Liver (tissue), 9 donors: ENCODE data around the gene CEACAM1. TPM values are rescaled to one million over a fixed set of nuclear protein-coding genes. Genes with fewer than 3 reads are reported as not detected.

Experiments used
- DNase-seq: peaks from one replicate; pipeline ENCODE4 v3.0.0-alpha.2; 2017; ENCODE audit warnings: low spot score
- H3K27ac ChIP-seq, 2 donors: one replicate each; pipeline ENCODE4 v1.7.0; 2013; ENCODE audit warnings: inconsistent platforms in 2 of 2, low read length in 2 of 2, control low read depth in 1 of 2, low read depth in 1 of 2, mild to moderate bottlenecking in 1 of 2
- H3K27me3 ChIP-seq, 4 donors: one replicate each; pipeline versions ENCODE4 v1.6.1 to v1.7.0; 2013; ENCODE audit warnings: low read length in 3 of 4, inconsistent platforms in 1 of 4, mild to moderate bottlenecking in 1 of 4, moderate library complexity in 1 of 4; ENCODE audit not compliant: control insufficient read depth in 4 of 4, insufficient read depth in 4 of 4
- H3K36me3 ChIP-seq, 4 donors: one replicate each; pipeline versions ENCODE4 v1.6.1 to v1.7.0; 2013; ENCODE audit warnings: low read length in 3 of 4, mild to moderate bottlenecking in 3 of 4, low read depth in 1 of 4, moderate library complexity in 1 of 4; ENCODE audit not compliant: control insufficient read depth in 4 of 4, insufficient read depth in 3 of 4
- H3K4me1 ChIP-seq, 4 donors: one replicate each; pipeline versions ENCODE4 v1.6.1 to v1.7.0; 2013; ENCODE audit warnings: low read length in 3 of 4, mild to moderate bottlenecking in 3 of 4, moderate library complexity in 1 of 4; ENCODE audit not compliant: control insufficient read depth in 4 of 4, insufficient read depth in 4 of 4
- H3K4me3 ChIP-seq, 3 donors: one replicate each; pipeline versions ENCODE4 v1.6.1 to v1.7.0; 2013; ENCODE audit warnings: low read length in 3 of 3, control low read depth in 1 of 3, low read depth in 1 of 3, mild to moderate bottlenecking in 1 of 3
- H3K9ac ChIP-seq, 2 donors: one replicate each; pipeline ENCODE4 v1.7.0; 2013; ENCODE audit warnings: low read length in 2 of 2, mild to moderate bottlenecking in 2 of 2, moderate library complexity in 2 of 2, control low read depth in 1 of 2, low read depth in 1 of 2
- H3K9me3 ChIP-seq, 4 donors: one replicate each; pipeline versions ENCODE4 v1.6.1 to v1.7.0; 2013; ENCODE audit warnings: low read length in 3 of 4; ENCODE audit not compliant: control insufficient read depth in 4 of 4
- CTCF ChIP-seq: fragments of 150-350 bp; IDR thresholded peaks from 2 replicates; pipeline ENCODE4 v1.5.1; 2017; ENCODE audit warnings: improper control_type of control experiment, low read depth, low read length; ENCODE audit not compliant: missing input control
- EGR1 ChIP-seq, 2 donors: IDR thresholded peaks; 2 replicates each; pipeline ENCODE4 v1.6.1; 2016 to 2018; ENCODE audit warnings: antibody characterized with exemption in 2 of 2, low read depth in 2 of 2
- FOXA1 ChIP-seq: IDR thresholded peaks from 2 replicates; pipeline ENCODE4 v1.6.1; 2016; ENCODE audit warnings: antibody characterized with exemption
- FOXA2 ChIP-seq: IDR thresholded peaks from 2 replicates; pipeline ENCODE4 v1.6.1; 2016; ENCODE audit warnings: antibody characterized with exemption
- GABPA ChIP-seq, 2 donors: IDR thresholded peaks in 1 of 2; conservative IDR thresholded peaks in 1 of 2; 2 replicates each; pipeline ENCODE4 v1.6.1; 2016; ENCODE audit warnings: antibody characterized with exemption in 2 of 2, mild to moderate bottlenecking in 1 of 2, moderate library complexity in 1 of 2
- HNF4A ChIP-seq, 2 donors: conservative IDR thresholded peaks; 2 replicates each; pipeline ENCODE4 v1.6.1; 2016; ENCODE audit warnings: antibody characterized with exemption in 2 of 2, mild to moderate bottlenecking in 2 of 2
- HNF4G ChIP-seq: IDR thresholded peaks from 2 replicates; pipeline ENCODE4 v1.6.1; 2016; ENCODE audit warnings: antibody characterized with exemption
- JUND ChIP-seq, 2 donors: IDR thresholded peaks; 2 replicates each; pipeline ENCODE4 v1.6.1; 2016; ENCODE audit warnings: antibody characterized with exemption in 2 of 2
- MAX ChIP-seq: IDR thresholded peaks from 2 replicates; pipeline ENCODE4 v1.6.1; 2016; ENCODE audit warnings: antibody characterized with exemption
- NR2F2 ChIP-seq: IDR thresholded peaks from 2 replicates; pipeline ENCODE4 v1.6.1; 2016; ENCODE audit warnings: antibody characterized with exemption
- RAD21 ChIP-seq, 2 donors: IDR thresholded peaks; 2 replicates each; pipeline ENCODE4 v1.6.1; 2016; ENCODE audit warnings: antibody characterized with exemption in 2 of 2, mild to moderate bottlenecking in 2 of 2
- RXRA ChIP-seq, 2 donors: IDR thresholded peaks; 2 replicates each; pipeline ENCODE4 v1.6.1; 2017 to 2018; ENCODE audit warnings: antibody characterized with exemption in 2 of 2, mild to moderate bottlenecking in 1 of 2
- SP1 ChIP-seq: IDR thresholded peaks from 2 replicates; pipeline ENCODE4 v1.6.1; 2018; ENCODE audit warnings: antibody characterized with exemption, mild to moderate bottlenecking
- TAF1 ChIP-seq: conservative IDR thresholded peaks from 2 replicates; pipeline ENCODE4 v1.6.1; 2016; ENCODE audit warnings: antibody characterized with exemption, mild to moderate bottlenecking
- YY1 ChIP-seq: IDR thresholded peaks from 2 replicates; pipeline ENCODE4 v1.6.1; 2016; ENCODE audit warnings: antibody characterized with exemption, mild to moderate bottlenecking
- ZBTB33 ChIP-seq: IDR thresholded peaks from 2 replicates; pipeline ENCODE4 v1.6.1; 2016; ENCODE audit warnings: antibody characterized with exemption
- WGBS: extraction: QIAGEN DNeasy Blood & Tissue Kit; methylation state at CpG from one replicate; pipeline ENCODE4 v1.1.7; 2013; 5-methylcytosine and 5-hydroxymethylcytosine counted together
- polyA plus RNA-seq, 2 donors: library from polyadenylated mRNA; stranded (reverse) in 1 of 2; unstranded in 1 of 2; fragments of 200-250 nt in 1 of 2; fragments of >200 nt in 1 of 2; fragmentation: Nextera tagmentation in 1 of 2; extraction: Ambion mirVana in 1 of 2; gene quantifications; one replicate each; pipeline versions ENCODE4 v1.2.1 to v1.2.3, GENCODE V29; 2013 to 2015
- total RNA-seq, 2 donors: library from RNA; depleted of rRNA; stranded (reverse); fragments of >200 nt; gene quantifications; one replicate each; pipeline ENCODE4 v1.2.3, GENCODE V29; 2014
- TF ChIP-seq, protein P1 (sequence below): IDR thresholded peaks from 2 replicates; pipeline ENCODE4 v1.6.1; 2016; ENCODE audit warnings: antibody characterized with exemption
- TF ChIP-seq, protein P2 (sequence below): IDR thresholded peaks from 2 replicates; pipeline ENCODE4 v1.6.1; 2016; ENCODE audit warnings: antibody characterized with exemption, mild to moderate bottlenecking
- donor health status: healthy.
- donor health status: healthy.
- donor health status: healthy.
- donor health status: healthy.
- donor health status: healthy.

The CEACAM1 gene
- total and polyA plus RNA-seq, 4 donors: 8.3 to 36.7 (median 26.8) TPM

DNA sequence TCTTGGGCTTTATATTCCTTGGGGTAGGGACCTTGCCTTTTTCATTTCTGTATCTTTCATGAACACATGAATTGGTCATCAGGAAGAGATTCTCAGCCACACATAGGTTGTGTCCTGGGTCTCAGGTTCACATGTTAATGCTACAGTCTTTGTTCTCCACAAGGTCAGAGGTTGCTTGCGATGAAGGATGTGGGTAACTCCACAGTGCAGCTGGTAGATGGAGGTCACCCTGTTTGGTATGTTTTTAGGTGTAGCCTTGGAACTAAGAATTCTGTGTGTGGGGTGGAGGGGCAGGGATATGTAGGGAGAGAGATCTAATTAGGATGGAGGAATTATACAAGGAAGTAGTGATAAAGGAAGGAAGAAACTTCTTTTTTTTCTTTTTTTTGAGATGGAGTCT, 23.2 kb downstream of the CEACAM1 start:
- no peak for DNase-seq
- WGBS: 98% methylated on average over 1 of the region's 1 CpG
- no peak overlapping the region for H3K4me3 ChIP-seq
- peaks cover 2 to 13% (median 10%) of the 10 kb centered on the region in 4 donors for H3K36me3 ChIP-seq
- no peaks in the 10 kb centered on the region for H3K4me1 ChIP-seq
- no peak overlapping the region for H3K9ac ChIP-seq
- TF ChIP-seq RAD21 (IDR thresholded peaks at IDR 0.05) (no peak), ZBTB33 (no peak), NR2F2 (no peak), EGR1 (IDR thresholded peaks at IDR 0.05; ENCODE audit: low read depth in 2 of 2) (no peak), RXRA (IDR thresholded peaks at IDR 0.05) (no peak), SP1 (no peak), TAF1 (no peak), HNF4A (conservative IDR thresholded peaks at IDR 0.05) (no peak), YY1 (no peak), FOXA2 (no peak), GABPA (IDR thresholded peaks at IDR 0.05 in 1 of 2, conservative IDR thresholded peaks at IDR 0.05 in 1 of 2) (no peak), MAX (no peak), JUND (IDR thresholded peaks at IDR 0.05) (no peak), CTCF (no peak), HNF4G (no peak), FOXA1 (no peak)
- TF ChIP-seq, protein P1, sequence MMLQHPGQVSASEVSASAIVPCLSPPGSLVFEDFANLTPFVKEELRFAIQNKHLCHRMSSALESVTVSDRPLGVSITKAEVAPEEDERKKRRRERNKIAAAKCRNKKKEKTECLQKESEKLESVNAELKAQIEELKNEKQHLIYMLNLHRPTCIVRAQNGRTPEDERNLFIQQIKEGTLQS: no peak
- TF ChIP-seq, protein P2, sequence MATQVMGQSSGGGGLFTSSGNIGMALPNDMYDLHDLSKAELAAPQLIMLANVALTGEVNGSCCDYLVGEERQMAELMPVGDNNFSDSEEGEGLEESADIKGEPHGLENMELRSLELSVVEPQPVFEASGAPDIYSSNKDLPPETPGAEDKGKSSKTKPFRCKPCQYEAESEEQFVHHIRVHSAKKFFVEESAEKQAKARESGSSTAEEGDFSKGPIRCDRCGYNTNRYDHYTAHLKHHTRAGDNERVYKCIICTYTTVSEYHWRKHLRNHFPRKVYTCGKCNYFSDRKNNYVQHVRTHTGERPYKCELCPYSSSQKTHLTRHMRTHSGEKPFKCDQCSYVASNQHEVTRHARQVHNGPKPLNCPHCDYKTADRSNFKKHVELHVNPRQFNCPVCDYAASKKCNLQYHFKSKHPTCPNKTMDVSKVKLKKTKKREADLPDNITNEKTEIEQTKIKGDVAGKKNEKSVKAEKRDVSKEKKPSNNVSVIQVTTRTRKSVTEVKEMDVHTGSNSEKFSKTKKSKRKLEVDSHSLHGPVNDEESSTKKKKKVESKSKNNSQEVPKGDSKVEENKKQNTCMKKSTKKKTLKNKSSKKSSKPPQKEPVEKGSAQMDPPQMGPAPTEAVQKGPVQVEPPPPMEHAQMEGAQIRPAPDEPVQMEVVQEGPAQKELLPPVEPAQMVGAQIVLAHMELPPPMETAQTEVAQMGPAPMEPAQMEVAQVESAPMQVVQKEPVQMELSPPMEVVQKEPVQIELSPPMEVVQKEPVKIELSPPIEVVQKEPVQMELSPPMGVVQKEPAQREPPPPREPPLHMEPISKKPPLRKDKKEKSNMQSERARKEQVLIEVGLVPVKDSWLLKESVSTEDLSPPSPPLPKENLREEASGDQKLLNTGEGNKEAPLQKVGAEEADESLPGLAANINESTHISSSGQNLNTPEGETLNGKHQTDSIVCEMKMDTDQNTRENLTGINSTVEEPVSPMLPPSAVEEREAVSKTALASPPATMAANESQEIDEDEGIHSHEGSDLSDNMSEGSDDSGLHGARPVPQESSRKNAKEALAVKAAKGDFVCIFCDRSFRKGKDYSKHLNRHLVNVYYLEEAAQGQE: no peak
- H3K27ac ChIP-seq: no peak overlapping the region
- no peaks in the 10 kb centered on the region for H3K27me3 ChIP-seq
- H3K9me3 ChIP-seq: no peaks in the 10 kb centered on the region
